ENCODE results near the gene RAP1GDS1.
"Not testable (repeated sequence)": the region's sequence is repeated elsewhere in the genome, so short reads cannot be mapped to it uniquely, and the experiment has no call there.

The RAP1GDS1 gene

DNA sequence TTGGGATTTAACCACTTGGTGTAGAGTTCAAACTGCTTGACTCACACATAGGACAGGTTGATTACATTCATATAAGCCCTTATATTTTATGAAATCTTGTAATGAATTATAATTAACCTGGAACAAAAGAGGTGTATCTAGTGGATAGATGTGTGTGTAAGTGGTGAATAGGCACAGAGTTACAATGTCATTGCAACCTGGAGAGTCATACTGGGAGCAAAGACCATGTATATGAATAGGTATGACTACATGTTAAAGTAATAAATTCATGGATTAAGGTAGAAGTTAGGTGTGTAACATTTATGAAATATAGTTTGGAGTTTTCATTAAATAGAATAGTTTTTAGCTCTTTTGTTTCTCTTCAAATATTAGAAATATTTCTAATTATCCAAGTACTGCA lies 26.1 kb downstream of the RAP1GDS1 start:
- DNase-seq (ENCODE audit: low read depth) = no peak

DNA sequence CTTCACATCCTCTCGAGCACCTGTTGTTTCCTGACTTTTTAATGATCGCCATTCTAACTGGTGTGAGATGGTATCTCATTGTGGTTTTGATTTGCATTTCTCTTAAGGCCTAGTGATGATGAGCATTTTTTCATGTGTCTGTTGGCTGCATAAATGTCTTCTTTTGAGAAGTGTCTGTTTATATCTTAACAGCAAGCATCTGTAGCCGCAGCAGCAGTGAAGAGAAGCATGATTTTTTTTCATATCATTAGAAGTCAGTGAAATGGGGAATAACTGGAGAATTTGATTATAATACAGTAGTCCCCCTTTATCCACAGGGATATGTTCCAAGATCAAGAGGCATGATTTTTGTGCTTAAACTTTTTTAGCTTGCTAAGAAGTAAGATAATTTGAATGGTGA lies 27.5 kb downstream of the RAP1GDS1 start:
- DNase-seq (ENCODE audit: low read depth) = not testable (repeated sequence)

DNA sequence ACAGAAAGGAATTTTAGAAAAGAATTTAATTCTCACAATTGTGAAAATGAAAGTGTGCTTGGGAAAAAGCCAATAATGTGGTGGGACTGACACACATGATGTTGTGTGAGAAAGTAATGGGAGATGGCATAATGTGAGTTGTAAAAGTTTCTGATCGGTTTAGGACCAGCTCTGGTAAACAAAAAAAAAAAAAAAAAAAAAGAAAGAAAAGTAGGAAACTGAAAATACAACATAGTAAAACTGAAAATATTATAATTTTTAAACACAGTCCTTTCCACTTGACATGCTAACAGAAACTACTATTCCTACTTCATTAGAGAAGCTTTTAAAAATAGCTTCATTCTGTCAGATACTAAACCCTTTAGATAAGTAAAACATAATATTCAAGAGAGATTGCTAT lies 28.2 kb downstream of the RAP1GDS1 start:
- no peak for DNase-seq (ENCODE audit: low read depth)

DNA sequence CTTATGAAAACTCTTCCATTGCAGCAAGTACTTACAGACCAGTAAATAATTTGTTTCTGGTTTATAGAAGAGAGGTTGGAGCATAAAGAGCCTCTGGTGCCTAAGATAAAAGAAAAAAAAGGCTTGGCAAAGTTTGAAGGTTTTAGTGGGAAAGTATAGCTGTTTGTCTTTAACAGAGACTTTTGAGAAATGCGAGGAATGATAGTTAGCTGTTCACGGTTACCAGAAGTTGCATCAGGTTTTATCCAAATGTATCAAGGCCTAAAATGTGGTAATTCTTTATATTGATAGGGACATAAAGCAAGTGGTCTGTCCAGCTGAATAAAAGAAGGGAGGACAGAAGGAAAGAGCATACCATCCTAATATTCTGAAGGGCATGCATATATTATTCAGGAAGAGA lies 29.3 kb downstream of the RAP1GDS1 start:
- DNase-seq (ENCODE audit: low read depth) = no peak

DNA sequence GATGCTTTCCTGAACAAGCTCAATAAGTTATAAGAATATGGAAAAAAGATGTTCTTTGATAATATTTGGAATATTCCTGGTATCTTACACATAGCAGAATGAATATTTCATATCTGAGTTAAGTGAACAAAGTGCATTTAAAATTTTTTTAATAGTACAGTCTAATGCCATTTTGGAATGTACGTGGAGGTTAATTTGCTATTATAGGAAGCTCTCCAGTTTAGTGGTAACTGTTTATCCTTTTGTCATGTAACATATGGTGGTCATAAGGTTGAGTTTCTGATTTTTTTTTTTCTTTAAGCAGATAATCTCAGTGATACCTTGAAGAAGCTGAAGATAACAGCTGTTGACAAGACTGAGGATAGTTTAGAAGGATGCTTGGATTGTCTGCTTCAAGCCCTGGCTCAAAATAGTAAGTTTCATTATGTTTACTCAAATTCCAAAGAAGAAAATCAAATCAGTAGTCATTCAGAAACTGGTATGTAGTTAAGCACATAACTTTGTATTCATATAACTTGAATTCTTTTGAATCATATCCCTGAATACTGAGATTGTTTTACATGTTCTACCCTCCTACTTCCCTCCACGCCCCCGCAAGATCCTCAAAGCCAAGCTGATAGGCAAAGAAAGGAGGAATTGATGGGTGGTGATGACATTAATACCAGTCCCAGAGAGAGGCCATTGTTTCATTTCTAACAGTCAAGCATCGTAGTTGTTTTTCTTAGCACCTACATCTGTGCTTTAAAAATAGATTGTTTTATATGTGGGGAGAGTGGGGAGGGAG lies 32.1 kb downstream of the RAP1GDS1 start:
- no peak for DNase-seq (ENCODE audit: low read depth)

DNA sequence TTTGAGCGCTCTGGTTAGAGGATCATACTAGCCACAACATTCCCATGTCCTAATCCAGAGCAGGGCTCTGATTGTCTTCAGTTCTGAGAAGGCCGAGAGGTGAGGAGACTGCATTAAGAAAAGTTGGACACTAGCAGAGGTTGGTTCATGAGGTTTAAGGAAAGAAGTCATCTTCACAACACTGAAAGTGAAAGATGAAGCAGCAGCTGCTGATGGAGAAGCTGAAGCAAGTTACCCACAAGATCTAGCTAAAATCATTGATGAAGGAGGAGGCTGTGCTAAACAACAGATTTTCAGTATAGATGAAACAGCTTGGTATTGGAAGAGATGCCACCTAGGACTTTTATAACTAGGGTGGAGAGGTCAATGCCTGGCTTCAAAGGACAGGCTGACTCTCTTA lies 36.8 kb downstream of the RAP1GDS1 start:
- no peak for DNase-seq (ENCODE audit: low read depth)

DNA sequence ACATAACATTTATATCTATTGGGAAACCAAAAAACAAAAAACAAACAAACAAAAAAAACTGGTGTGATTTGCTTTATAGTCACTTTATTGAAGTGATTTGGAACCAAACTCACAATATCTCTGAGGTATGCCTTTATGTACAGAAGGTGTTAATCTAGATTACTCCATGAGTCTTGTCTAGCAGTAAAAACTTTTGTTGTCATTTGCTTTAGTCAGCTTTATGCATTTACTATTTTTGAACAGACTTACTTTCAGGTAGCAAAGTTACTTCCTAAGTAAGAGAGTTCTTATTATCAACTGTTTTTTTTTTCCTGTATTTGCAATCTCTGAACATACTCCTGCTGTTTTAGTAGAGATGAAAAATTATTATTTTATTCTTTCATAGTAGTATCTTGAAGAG lies 39.5 kb downstream of the RAP1GDS1 start:
- DNase-seq (ENCODE audit: low read depth) = no peak

DNA sequence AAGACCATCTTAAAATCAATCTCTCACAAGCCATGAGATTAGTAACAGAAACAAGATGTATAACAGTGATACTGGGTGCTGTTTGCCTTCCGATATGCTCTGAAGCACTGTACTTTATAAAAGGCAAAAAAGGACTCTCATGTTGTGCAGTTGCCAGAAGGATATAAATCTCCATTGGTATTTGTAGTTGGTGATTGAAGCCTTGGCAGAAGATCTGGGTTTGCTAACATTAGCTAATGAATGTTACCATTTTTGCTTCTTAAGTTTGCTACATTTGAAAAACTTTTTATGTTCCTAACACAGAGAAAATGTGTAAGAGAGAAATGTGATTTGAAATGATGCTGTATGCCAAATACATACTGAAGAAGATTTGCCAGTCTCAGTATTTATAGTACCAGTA lies 44.4 kb downstream of the RAP1GDS1 start:
- no peak for DNase-seq (ENCODE audit: low read depth)

DNA sequence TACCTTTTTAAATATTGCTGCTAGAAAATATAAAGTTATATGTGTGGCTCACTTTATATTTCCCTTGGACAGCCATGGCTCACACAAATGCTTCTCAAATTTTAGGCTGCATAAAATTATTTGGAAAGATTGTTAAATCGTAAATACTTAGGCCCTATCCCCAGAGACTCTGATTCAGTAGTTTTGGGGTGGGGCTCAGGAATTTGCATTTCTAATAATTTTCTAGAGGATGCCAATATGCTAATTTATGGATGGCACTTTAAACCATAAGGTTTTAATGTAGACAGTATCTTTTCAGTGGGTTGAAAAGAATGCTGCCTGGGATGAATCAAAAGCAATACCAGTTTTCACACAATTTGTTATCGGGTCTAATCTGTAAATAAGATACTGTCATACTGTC lies 49.7 kb downstream of the RAP1GDS1 start:
- no peak for DNase-seq (ENCODE audit: low read depth)

DNA sequence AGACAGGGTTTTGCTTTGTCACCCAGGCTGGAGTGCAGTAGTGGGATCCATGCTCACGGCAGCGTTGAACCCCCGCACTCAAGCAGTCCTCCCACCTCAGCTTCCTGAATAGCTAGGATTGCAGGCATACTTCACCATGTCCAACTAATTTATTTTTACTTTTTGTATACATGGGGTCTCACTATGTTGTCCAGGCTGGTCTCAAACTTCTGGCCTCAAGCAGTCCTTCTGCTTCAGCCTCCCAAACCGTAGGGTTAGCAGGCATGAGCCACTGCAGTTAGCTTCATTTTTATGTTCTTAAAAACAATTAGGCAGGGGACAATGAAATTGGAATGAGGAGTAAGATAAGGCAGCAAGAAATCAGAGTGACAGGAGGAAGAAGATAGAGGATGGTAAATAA lies 50.5 kb downstream of the RAP1GDS1 start:
- no peak for DNase-seq (ENCODE audit: low read depth)

DNA sequence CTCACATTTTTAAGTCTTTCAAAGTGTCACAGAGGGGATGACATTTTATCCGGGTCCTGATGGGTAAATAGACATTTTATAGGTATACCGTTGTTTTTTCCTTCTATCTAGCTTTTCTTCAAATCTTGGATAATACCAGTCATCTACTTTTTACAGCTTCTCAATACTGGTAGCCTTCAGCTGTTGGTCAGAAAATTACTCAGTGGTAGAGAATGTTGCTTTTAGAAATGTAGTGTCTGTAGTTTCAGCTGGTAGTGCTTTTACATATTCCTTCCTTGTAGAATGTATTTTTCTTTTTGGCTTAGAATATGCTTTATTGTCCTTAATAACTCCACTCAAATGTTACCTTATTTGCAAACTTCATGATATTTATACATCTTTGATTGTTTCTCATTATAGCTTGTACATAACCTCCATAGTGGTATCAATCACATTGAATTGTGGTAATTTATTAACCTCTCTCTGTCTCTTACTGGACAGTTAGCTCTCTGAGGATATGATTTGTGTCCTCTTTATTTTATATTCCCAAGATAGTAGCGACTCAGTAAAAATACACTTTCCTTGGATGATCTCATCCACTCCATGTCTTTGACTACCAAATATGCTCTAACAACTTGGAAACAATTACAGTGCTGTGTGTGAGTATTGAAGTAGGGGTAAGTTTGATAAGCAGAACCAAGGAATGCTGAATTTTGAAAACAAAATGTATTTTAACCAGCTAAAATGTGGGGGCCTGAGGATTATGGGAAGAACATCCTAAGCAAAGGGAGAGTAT lies 53.8 kb downstream of the RAP1GDS1 start:
- no peak for DNase-seq (ENCODE audit: low read depth)

DNA sequence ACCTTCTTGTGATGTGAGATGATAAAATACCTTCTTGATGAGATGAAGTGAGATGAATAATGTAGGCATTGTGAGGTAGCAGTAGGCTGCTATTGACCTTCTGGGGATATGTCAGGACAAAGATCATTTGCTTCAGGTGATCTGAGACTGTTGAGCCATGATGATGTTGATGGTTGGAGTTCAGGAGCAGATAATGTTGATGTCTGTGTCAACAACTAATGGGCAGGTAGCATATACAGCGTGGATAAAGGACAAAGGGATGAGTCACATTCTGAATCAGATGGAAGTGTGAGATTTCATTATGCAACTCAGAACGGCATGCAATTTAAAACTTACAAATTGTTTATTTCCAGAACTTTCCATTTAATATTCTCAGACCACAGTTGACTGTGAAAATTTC lies 57.3 kb downstream of the RAP1GDS1 start:
- DNase-seq (ENCODE audit: low read depth) = no peak

DNA sequence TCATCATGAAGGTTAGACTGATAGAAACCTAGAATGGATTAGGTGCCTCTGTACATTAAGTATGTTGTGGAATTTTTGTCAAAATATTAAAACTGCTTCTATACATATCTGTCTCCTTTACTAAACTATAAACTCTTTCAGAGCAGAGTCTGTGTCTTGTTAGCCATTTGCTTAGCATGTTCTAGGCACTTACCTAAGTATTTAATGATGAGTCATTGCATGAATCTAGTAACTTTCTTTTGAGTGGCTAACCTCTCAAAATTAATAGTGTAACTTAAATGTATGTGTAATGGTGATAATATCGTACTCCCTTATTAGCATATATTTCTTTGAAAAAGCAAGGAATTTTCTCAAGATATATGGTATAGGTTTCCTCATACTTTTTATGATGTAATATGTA lies 57.8 kb downstream of the RAP1GDS1 start:
- no peak for DNase-seq (ENCODE audit: low read depth)

DNA sequence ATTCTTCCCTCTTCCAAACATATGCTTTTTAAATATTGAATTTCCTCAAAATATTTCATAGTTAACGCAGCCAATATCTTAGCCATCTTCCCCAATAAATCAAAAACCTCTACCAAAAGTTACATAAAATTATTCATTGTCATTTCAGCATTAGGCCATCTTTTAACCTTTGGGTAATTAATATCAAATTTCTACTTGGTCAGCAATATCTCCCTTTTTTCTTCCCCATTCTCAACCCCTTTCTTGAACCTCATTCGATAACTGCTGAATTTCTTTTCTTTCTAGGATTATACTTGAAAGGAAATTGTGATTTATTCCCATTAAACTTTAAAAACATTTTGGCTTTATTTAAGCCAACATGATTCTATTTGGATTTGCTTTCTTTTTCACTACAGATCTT lies 65.0 kb downstream of the RAP1GDS1 start:
- no peak for DNase-seq (ENCODE audit: low read depth)

DNA sequence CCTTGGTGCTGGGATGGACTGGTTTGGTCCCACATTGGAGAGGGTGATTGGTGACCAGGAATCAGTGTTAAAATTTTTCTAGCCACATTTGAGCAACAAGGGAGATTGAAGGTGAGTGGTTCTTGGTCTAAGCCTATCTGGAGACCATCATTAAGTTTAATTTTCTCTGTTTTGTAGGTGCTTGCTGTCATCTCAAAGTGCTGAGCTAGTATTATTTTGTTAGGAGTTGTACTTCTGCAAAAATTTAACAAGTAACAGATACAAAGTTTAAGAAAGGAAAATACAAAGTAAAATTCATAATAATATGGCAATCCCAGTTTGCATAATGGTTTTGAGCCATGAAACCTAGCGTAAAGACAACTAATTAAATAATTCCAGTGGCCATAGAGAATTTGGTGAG lies 66.5 kb downstream of the RAP1GDS1 start:
- no peak for DNase-seq (ENCODE audit: low read depth)

DNA sequence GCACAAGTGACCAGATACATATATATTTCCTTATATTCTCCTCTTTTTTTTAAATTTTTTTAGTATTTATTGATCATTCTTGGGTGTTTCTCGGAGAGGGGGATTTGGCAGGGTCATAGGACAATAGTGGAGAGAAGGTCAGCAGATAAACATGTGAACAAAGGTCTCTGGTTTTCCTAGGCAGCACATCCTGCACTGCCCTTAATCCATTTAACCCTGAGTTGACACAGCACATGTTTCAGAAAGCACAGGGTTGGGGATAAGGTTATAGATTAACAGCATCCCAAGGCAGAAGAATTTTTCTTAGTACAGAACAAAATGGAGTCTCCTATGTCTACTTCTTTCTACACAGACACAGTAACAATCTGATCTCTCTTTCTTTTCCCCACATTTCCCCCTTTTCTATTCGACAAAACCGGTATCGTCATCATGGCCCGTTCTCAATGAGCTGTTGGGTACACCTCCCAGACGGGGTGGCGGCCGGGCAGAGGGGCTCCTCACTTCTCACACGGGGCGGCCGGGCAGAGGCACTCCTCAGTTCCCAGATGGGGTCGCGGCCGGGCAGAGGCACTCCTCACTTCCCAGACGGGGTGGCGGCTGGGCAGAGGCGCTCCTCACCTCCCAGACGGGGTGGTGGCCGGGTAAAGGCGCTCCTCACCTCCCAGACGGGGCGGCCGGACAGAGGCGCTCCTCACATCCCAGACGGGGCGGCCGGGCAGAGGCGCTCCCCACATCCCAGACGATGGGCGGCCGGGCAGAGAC lies 68.9 kb downstream of the RAP1GDS1 start:
- DNase-seq (ENCODE audit: low read depth) = not testable (repeated sequence)

DNA sequence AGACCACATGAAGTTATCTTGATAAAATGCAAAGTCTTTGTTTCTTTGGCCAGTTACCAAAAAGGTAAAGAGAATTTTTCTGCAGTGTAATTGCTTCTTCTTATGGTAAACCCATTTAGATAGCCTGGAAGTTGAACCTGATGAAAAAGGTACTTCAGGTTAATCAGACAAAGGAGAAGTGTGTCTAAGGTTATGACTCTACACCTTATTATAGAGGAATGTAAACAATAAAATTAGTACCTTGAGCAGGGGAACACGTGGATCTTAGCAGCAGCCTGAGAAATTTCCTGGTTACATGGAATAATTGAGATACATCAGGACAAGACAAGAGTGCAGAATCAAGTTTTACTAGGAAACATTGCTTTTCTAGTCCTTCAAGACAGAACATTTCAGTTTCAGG lies 70.8 kb downstream of the RAP1GDS1 start:
- DNase-seq (ENCODE audit: low read depth) = no peak

DNA sequence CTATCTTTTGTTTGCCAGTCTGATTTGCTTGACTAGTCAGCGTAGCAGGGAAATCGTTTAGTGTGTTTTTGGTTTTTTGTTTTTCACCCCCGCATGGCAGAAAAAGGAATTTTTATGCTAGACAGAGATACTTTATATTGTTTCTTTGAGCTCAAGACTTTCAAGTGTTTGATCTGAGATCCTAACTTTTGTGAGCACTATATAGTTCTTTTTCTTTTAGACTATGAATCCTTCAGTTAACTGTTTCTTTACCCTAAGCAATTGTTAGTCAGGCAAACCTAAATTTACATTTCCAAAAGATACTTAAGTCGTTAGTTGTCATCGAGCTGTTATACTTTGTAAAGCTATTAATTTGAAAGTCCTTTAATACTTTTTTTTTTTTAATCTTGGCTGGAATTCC lies 73.3 kb downstream of the RAP1GDS1 start:
- no peak for DNase-seq (ENCODE audit: low read depth)

DNA sequence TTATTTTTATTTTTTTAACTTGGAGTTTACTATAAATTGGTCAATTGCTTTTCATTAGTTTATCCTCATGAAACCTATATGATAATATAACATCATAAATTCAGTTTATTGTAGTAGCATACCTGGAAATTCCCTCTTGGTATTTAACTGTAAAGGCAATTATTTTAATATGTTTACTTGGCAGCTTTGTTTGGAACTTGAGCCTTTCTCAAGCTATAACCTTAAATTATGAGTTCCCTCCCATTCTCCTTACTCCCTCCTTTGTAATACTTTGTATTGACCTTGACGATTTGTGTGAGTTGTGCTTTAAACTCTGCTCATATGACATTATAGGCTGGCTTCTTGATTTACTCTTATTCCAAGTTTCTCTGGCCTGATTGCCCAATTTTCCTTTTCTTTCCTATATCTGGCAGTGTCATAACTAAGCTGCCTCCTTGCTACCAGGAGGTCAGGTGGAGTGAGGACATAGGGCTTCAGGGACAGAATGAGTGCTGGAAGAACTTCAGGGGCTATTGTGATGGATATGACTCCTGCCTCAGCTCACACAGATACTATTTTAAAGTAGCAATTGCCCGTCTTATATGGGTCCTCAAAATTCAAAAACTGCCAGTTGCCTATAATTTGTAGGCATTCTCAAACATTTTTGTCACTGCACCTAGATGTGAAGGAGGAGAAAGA lies 77.7 kb downstream of the RAP1GDS1 start:
- DNase-seq (ENCODE audit: low read depth) = no peak

DNA sequence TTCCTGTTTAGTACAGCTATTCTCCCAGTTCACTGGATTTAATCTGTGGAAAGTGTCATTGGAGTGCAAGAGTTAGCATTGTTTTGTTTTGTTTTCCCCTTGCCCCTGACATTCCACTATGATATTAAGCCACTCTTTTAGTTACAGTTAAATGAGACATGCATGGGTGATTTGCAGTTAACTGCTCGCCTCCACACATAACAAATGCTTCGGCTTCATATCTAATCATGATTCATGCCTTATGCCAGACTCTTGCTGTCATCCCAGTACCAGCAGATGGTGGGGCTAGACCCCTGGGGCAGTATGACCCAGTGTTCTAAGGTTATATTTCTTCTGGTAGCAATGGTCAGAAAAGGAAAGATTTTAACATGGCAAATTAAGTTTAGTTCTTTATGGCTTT lies 80.1 kb downstream of the RAP1GDS1 start:
- DNase-seq (ENCODE audit: low read depth) = no peak

DNA sequence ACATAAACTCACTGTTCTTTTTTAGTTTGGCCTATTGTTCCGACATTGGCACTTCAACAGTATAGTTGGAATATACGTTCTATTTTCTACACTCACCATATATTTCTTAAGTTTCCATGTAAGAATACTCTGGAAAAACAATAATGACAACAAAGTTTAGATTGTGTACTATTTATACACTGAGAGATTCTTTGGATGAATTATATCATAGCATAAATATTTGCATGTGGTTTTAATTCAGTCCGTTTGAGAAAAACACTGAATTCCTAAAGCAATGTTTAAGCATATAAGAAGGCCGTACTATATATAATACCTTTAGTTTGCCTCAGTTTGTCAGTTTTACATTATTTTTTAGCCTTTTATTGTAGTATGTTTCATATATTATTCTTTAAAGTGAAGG lies 82.4 kb downstream of the RAP1GDS1 start:
- DNase-seq (ENCODE audit: low read depth) = no peak

DNA sequence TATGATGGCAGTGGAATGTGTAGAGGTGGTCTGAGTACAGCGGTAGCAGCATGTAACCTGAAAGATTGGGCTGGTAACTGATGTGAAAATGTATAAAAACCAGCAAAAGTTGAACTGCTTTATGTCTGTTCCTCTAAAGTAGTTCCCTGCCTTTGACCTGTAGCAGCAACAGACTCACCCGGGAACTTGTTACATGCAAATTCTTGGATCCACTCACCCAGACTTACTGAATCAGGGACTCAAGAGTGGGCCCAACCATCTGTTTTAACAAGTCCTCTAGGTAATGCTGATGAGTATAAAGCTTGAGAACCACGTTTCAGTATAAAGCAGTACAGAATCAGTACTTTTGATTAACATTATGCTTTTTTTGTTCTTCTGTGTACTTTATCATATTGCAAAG lies 84.7 kb downstream of the RAP1GDS1 start:
- no peak for DNase-seq (ENCODE audit: low read depth)
